ENCODE data around the gene ADGRE3. TPM values are rescaled to one million over a fixed set of nuclear protein-coding genes. Genes with fewer than 3 reads are reported as not detected.
"Not testable (repeated sequence)": the region's sequence is repeated elsewhere in the genome, so short reads cannot be mapped to it uniquely, and the experiment has no call there.

Gene ADGRE3
- total RNA-seq, 1 experiment from 2014 or later: not detected

DNA sequence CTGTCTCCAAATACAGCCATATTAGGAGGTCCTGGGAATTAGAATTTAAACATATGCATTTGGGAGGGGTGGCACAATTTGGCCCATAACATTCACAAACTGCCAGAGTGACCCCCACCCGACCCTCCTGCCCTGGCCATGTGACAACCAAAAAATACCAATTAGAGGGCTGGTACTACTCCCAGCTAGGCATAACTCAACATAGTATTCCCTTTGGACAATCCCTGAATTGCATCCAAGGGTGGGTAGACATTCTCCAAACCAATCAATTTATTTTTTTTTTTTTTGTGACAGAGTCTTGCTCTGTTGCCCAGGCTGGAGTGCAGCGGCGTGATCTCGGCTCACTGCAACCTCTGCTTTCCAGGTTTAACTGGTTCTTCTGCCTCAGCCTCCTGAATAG lies 62.0 kb downstream of the ADGRE3 start:
- CTCF ChIA-PET: no interaction called here
- Histone ChIP-seq H3K27ac (ENCODE audit: low read depth, low read length, poor library complexity, severe bottlenecking) (no peak overlapping the region), H3K27me3 (replicated peaks; ENCODE audit: insufficient read depth, low read depth, low read length, poor library complexity) (no peaks in the 10 kb centered on the region), H3K4me1 (ENCODE audit: insufficient read depth, low read length, poor library complexity, severe bottlenecking) (no peaks in the 10 kb centered on the region), H3K4me3 (ENCODE audit: low read depth, low read length, poor library complexity, severe bottlenecking) (no peak overlapping the region), H3K9me3 (ENCODE audit: low read depth, low read length, poor library complexity, severe bottlenecking) (no peaks in the 10 kb centered on the region), H3K36me3 (ENCODE audit: insufficient read depth, low read length, poor library complexity, severe bottlenecking) (no peaks in the 10 kb centered on the region)
- no peak for DNase-seq (ENCODE audit: low spot score)
- no TSS peak for BruUV-seq (replicated peaks)
- intact Hi-C loops (cut with micrococcal nuclease; ENCODE audit: unreplicated experiment): no loop called here
- POLR2A ChIA-PET (ENCODE audit: low non-redundant PET): no interaction called here
- TF ChIP-seq, protein P1, sequence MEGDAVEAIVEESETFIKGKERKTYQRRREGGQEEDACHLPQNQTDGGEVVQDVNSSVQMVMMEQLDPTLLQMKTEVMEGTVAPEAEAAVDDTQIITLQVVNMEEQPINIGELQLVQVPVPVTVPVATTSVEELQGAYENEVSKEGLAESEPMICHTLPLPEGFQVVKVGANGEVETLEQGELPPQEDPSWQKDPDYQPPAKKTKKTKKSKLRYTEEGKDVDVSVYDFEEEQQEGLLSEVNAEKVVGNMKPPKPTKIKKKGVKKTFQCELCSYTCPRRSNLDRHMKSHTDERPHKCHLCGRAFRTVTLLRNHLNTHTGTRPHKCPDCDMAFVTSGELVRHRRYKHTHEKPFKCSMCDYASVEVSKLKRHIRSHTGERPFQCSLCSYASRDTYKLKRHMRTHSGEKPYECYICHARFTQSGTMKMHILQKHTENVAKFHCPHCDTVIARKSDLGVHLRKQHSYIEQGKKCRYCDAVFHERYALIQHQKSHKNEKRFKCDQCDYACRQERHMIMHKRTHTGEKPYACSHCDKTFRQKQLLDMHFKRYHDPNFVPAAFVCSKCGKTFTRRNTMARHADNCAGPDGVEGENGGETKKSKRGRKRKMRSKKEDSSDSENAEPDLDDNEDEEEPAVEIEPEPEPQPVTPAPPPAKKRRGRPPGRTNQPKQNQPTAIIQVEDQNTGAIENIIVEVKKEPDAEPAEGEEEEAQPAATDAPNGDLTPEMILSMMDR (conservative IDR thresholded peaks at IDR 0.05; ENCODE audit: low read depth, low read length): no peak
- TF ChIP-seq EZH2 (IDR thresholded peaks at IDR 0.05; ENCODE audit: borderline replicate concordance, low read depth, low read length, poor library complexity, severe bottlenecking): no peak

DNA sequence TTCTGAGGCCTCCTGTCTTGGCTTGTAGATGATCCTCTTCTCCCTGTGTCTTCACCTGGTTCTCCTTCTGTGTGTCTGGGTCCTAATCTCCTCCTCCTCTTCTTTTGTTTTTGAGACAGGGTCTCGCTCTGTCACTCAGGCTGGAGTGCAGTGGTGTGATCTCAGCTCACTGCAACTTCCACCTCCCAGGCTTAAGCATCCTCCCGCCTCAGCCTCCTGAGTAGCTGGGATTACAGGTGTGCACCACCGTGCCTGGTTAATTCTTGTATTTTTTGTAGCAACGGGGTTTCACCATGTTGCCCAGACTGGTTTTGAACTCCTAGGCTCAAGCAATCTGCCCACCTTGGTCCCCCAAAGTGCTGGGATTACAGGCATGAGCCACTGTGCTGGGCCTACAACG lies 62.4 kb downstream of the ADGRE3 start:
- H3K4me3 ChIP-seq (ENCODE audit: low read depth, low read length, poor library complexity, severe bottlenecking); H3K4me1 ChIP-seq (ENCODE audit: insufficient read depth, low read length, poor library complexity, severe bottlenecking); CTCF ChIA-PET; H3K27ac ChIP-seq (ENCODE audit: low read depth, low read length, poor library complexity, severe bottlenecking); BruUV-seq (replicated peaks); intact Hi-C loops (cut with micrococcal nuclease; ENCODE audit: unreplicated experiment); H3K9me3 ChIP-seq (ENCODE audit: low read depth, low read length, poor library complexity, severe bottlenecking); H3K36me3 ChIP-seq (ENCODE audit: insufficient read depth, low read length, poor library complexity, severe bottlenecking); POLR2A ChIA-PET (ENCODE audit: low non-redundant PET); H3K27me3 ChIP-seq (replicated peaks; ENCODE audit: insufficient read depth, low read depth, low read length, poor library complexity); DNase-seq (ENCODE audit: low spot score): not testable (repeated sequence)

DNA sequence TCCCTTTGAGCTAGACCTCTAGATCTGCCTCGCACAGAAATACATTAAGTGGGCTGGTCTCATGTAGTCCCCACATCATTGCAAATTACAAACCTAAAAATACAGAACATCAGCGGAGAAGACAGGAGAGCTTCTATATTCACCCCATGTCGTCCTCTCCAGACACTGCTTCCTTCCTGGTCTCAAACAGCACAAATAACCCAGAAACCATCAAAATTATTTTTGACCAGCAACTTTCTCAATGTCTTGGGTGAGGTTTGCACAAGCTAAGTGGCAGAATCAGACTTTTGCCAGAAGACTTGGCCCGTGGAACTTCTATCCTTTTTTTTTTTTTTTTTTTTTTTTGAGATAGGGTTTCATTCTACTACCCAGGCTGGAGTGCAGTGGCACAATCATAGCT lies 63.6 kb downstream of the ADGRE3 start:
- CTCF ChIA-PET: no interaction called here
- H3K27ac ChIP-seq (ENCODE audit: low read depth, low read length, poor library complexity, severe bottlenecking): no peak overlapping the region

DNA sequence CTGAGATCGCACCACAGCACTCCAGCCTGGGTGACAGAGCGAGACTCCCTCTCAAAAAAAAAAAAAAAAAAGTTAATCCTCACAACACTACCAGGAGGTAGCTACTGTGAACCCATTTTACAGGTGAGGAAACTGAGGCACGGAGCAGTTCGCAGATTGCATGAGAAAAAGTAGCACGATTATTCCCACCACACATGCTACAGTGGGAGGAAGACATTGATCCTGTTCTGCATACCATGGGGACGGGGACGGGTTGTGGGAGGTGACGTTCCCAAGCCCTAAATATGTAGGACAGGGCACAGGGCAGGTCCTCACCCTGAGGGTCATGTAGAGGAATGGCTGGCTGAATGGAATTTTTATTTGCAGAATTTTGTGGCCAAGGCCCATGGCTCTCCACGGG lies 68.0 kb downstream of the ADGRE3 start:
- H3K4me3 ChIP-seq (ENCODE audit: low read depth, low read length, poor library complexity, severe bottlenecking): no peak overlapping the region
- intact Hi-C loops (cut with micrococcal nuclease; ENCODE audit: unreplicated experiment): no loop called here
- no peaks in the 10 kb centered on the region for H3K9me3 ChIP-seq (ENCODE audit: low read depth, low read length, poor library complexity, severe bottlenecking)
- no peak for TF ChIP-seq EZH2 (IDR thresholded peaks at IDR 0.05; ENCODE audit: borderline replicate concordance, low read depth, low read length, poor library complexity, severe bottlenecking)
- TF ChIP-seq, protein P1 (conservative IDR thresholded peaks at IDR 0.05; ENCODE audit: low read depth, low read length): no peak
- no peak for DNase-seq (ENCODE audit: low spot score)
- ChIA-PET CTCF (no interaction called here), POLR2A (ENCODE audit: low non-redundant PET) (no interaction called here)
- no TSS peak for BruUV-seq (replicated peaks)
- no peaks in the 10 kb centered on the region for H3K27me3 ChIP-seq (replicated peaks; ENCODE audit: insufficient read depth, low read depth, low read length, poor library complexity)
- H3K36me3 ChIP-seq (ENCODE audit: insufficient read depth, low read length, poor library complexity, severe bottlenecking): no peaks in the 10 kb centered on the region
- H3K27ac ChIP-seq (ENCODE audit: low read depth, low read length, poor library complexity, severe bottlenecking): no peak overlapping the region
- no peaks in the 10 kb centered on the region for H3K4me1 ChIP-seq (ENCODE audit: insufficient read depth, low read length, poor library complexity, severe bottlenecking)

More for the DNA sequence above, 63.6 kb downstream of the ADGRE3 start:
- BruUV-seq (replicated peaks): no TSS peak
- no peak for DNase-seq (ENCODE audit: low spot score)
- no peaks in the 10 kb centered on the region for H3K27me3 ChIP-seq (replicated peaks; ENCODE audit: insufficient read depth, low read depth, low read length, poor library complexity)
- no peaks in the 10 kb centered on the region for H3K9me3 ChIP-seq (ENCODE audit: low read depth, low read length, poor library complexity, severe bottlenecking)
- intact Hi-C loops (cut with micrococcal nuclease; ENCODE audit: unreplicated experiment): no loop called here
- TF ChIP-seq, protein P1 (conservative IDR thresholded peaks at IDR 0.05; ENCODE audit: low read depth, low read length): no peak
- TF ChIP-seq EZH2 (IDR thresholded peaks at IDR 0.05; ENCODE audit: borderline replicate concordance, low read depth, low read length, poor library complexity, severe bottlenecking): no peak
- no peak overlapping the region for H3K4me3 ChIP-seq (ENCODE audit: low read depth, low read length, poor library complexity, severe bottlenecking)
- POLR2A ChIA-PET (ENCODE audit: low non-redundant PET): interaction anchor here (0.7 kb wide), 2 partner anchors 78 to 944 kb away, joined by 4 read pairs; no protein-coding TSS in a partner anchor
- H3K36me3 ChIP-seq (ENCODE audit: insufficient read depth, low read length, poor library complexity, severe bottlenecking): no peaks in the 10 kb centered on the region
- no peaks in the 10 kb centered on the region for H3K4me1 ChIP-seq (ENCODE audit: insufficient read depth, low read length, poor library complexity, severe bottlenecking)
